ENCODE results near the gene HPSE2.

DNA sequence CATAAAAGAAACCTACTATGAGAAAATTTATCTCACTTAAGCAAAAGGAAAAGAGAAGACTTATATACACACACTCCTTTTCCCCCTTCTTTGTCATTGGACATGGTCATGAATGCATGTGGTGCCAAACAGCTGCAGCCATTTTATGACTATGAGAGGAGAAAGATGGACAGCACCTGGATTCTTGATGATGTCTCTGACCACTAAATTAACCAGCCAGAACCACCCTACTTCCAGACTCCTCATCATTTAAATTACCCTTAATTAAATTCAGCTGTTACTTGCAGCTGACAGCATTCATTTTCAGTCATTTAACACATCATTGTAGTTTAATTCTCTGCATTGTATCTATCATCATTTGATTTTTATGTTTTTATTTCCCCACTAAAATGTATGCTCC is 409.9 kb downstream of the HPSE2 start:
- TF ChIP-seq YY1 (IDR thresholded peaks at IDR 0.05; ENCODE audit: low read depth) (no peak), USF1 (IDR thresholded peaks at IDR 0.05) (no peak), TEAD4 (IDR thresholded peaks at IDR 0.05) (no peak), CREB1 (IDR thresholded peaks at IDR 0.05; ENCODE audit: low read depth) (no peak), RAD21 (IDR thresholded peaks at IDR 0.05; ENCODE audit: low read depth) (no peak), REST (IDR thresholded peaks at IDR 0.05; ENCODE audit: low read depth) (no peak), EP300 (IDR thresholded peaks at IDR 0.05; ENCODE audit: borderline replicate concordance) (no peak), ZBTB7A (IDR thresholded peaks at IDR 0.05; ENCODE audit: low read depth) (no peak), EGR1 (IDR thresholded peaks at IDR 0.05) (no peak), TAF1 (IDR thresholded peaks at IDR 0.05; ENCODE audit: low read depth) (no peak), TCF12 (IDR thresholded peaks at IDR 0.05; ENCODE audit: low read depth) (no peak), FOXM1 (IDR thresholded peaks at IDR 0.05; ENCODE audit: borderline replicate concordance, low read depth) (no peak)
